K562 (cell line): ENCODE data around the gene GJE1.

Experiments used
- CHD1 ChIP-seq: fragments of 200-600 bp; sonication (generic); IDR thresholded peaks from one replicate; pipeline ENCODE4 v1.6.1; 2012; ENCODE audit warnings: mild to moderate bottlenecking, moderate library complexity, low read length, inconsistent platforms
- CTCF ChIP-seq, 3 experiments: IDR thresholded peaks in 2 of 3; conservative IDR thresholded peaks in 1 of 3; 2 replicates each; pipeline ENCODE4 v1.5.1; 2011 to 2012; ENCODE audit warnings: low read length in 3 of 3, mild to moderate bottlenecking in 3 of 3, control low read depth in 2 of 3, improper control_type of control experiment in 1 of 3, inconsistent platforms in 1 of 3, low read depth in 1 of 3, mixed read lengths in 1 of 3, moderate library complexity in 1 of 3; ENCODE audit not compliant: insufficient read depth in 2 of 3
- MTA1 ChIP-seq: fragments of 450-650 bp; IDR thresholded peaks from 2 replicates; pipeline ENCODE4 v1.6.1; 2017; ENCODE audit warnings: borderline replicate concordance
- NR2C2 ChIP-seq, 2 experiments: fragments of 200-800 bp in 1 of 2; sonication (Bioruptor generic) in 1 of 2; sonication (generic) in 1 of 2; formaldehyde crosslinking in 1 of 2; IDR thresholded peaks; 2 replicates each; pipeline versions ENCODE4 v1.6.1 to v1.8.0; 2016 to 2022; ENCODE audit warnings: mild to moderate bottlenecking in 1 of 2, missing compliant biosample characterization in 1 of 2, missing genetic modification characterization in 1 of 2, missing genetic modification reagents in 1 of 2
- POLR2A ChIP-seq: fragments of 450-650 bp; conservative IDR thresholded peaks from 2 replicates; pipeline ENCODE4 v1.6.1; 2016
- POLR2AphosphoS5 ChIP-seq: IDR thresholded peaks from 2 replicates; pipeline ENCODE4 v1.6.1; 2011; ENCODE audit warnings: mild to moderate bottlenecking, low read depth, low read length, moderate library complexity; ENCODE audit not compliant: control insufficient read depth, insufficient read depth
- RAD21 ChIP-seq, 2 experiments: fragments of 250-450 bp in 1 of 2; fragments of 450-650 bp in 1 of 2; sonication (Bioruptor Pico) in 1 of 2; formaldehyde crosslinking in 1 of 2; IDR thresholded peaks in 1 of 2; conservative IDR thresholded peaks in 1 of 2; 2 replicates each; pipeline versions ENCODE4 v1.4.0 to v1.8.0; 2020 to 2022; ENCODE audit warnings: mild to moderate bottlenecking in 2 of 2, moderate library complexity in 1 of 2
- RFX1 ChIP-seq: fragments of 450-650 bp; IDR thresholded peaks from 2 replicates; pipeline ENCODE4 v1.6.1; 2016; ENCODE audit warnings: mild to moderate bottlenecking, moderate library complexity
- SRSF1 ChIP-seq: fragments of 200-400 bp; formaldehyde crosslinking; IDR thresholded peaks from 2 replicates; pipeline ENCODE4 v1.6.1; 2017; ENCODE audit warnings: mild to moderate bottlenecking, low read depth, low read length, moderate library complexity
- ZMIZ1 ChIP-seq, 2 experiments: fragments of 150-350 bp in 1 of 2; IDR thresholded peaks; 2 replicates each; pipeline ENCODE4 v1.6.1; 2012 to 2016; ENCODE audit warnings: low read depth in 2 of 2, low read length in 2 of 2, mild to moderate bottlenecking in 1 of 2, moderate library complexity in 1 of 2
- ZNF12 ChIP-seq: sonication (generic); formaldehyde crosslinking; IDR thresholded peaks from 2 replicates; pipeline ENCODE4 v1.4.0; 2020; ENCODE audit warnings: mild to moderate bottlenecking, missing genetic modification reagents

- TF ChIP-seq RAD21 (CRISPR knock-in tag; conservative IDR thresholded peaks at IDR 0.05 in 1 of 2, IDR thresholded peaks at IDR 0.05 in 1 of 2), result no peak
- TF ChIP-seq ZMIZ1 (IDR thresholded peaks at IDR 0.05; ENCODE audit: low read depth in 2 of 2, low read length in 2 of 2), result no peak
- TF ChIP-seq NR2C2 (CRISPR knock-in tag; IDR thresholded peaks at IDR 0.05), result no peak
- no peak for TF ChIP-seq NR2C2 (tag; IDR thresholded peaks at IDR 0.05)
- no peak for TF ChIP-seq POLR2A
- TF ChIP-seq SRSF1, result no peak
- TF ChIP-seq POLR2AphosphoS5, result no peak
- no peak for TF ChIP-seq RFX1
- no peak for TF ChIP-seq CTCF (IDR thresholded peaks at IDR 0.05 in 2 of 3, conservative IDR thresholded peaks at IDR 0.05 in 1 of 3; ENCODE audit: insufficient read depth in 2 of 3, low read depth in 1 of 3, low read length in 3 of 3)
- no peak for TF ChIP-seq MTA1
- TF ChIP-seq CHD1, result no peak
- no peak for TF ChIP-seq ZNF12
These were observed 32.5 kb downstream of the GJE1 start for GRCh38 chr6:142165227-142165626.
